Esophagus squamous epithelium (tissue), 5 donors: ENCODE results near the gene FOCAD. TPM values are rescaled to one million over a fixed set of nuclear protein-coding genes. Genes with fewer than 3 reads are reported as not detected.

Source experiments
- DNase-seq: peaks from one replicate; lab custom pipeline; 2025; lab: John Stamatoyannopoulos, UW
- H3K27ac ChIP-seq, 4 donors: fragments of 200-600 bp; sonication (generic); one replicate each; pipeline ENCODE4 v1.5.1; 2016 to 2019; ENCODE audit warnings: mild to moderate bottlenecking in 1 of 4
- H3K27me3 ChIP-seq, 4 donors: fragments of 200-600 bp; sonication (generic); 1 replicate in 3 of 4; 2 replicates in 1 of 4; pipeline versions ENCODE4 v1.5.1 to v1.6.0; 2017 to 2021; ENCODE audit warnings: antibody characterized with exemption in 1 of 4
- H3K36me3 ChIP-seq, 3 donors: fragments of 200-600 bp; sonication (generic); one replicate each; pipeline ENCODE4 v1.5.1; 2016 to 2019
- H3K4me1 ChIP-seq, 3 donors: fragments of 200-600 bp; sonication (generic); one replicate each; pipeline ENCODE4 v1.5.1; 2017 to 2019
- H3K4me3 ChIP-seq, 4 donors: fragments of 200-600 bp; sonication (generic); 1 replicate in 3 of 4; 2 replicates in 1 of 4; pipeline ENCODE4 v1.5.1; 2016 to 2019; ENCODE audit warnings: mild to moderate bottlenecking in 2 of 4, moderate library complexity in 1 of 4
- H3K9me3 ChIP-seq, 3 donors: fragments of 200-600 bp; sonication (generic); one replicate each; pipeline ENCODE4 v1.5.1; 2016 to 2019
- CTCF ChIP-seq, 6 experiments: fragments of 450-650 bp in 4 of 6; fragments of 200-600 bp in 2 of 6; sonication (generic) in 2 of 6; IDR thresholded peaks; one replicate each; pipeline ENCODE4 v1.5.1; 2016 to 2019; ENCODE audit warnings: antibody characterized with exemption in 6 of 6, mild to moderate bottlenecking in 4 of 6, moderate library complexity in 4 of 6
- POLR2A ChIP-seq, 4 donors: fragments of 450-650 bp; IDR thresholded peaks; one replicate each; pipeline ENCODE4 v1.6.1; 2017; ENCODE audit warnings: antibody characterized with exemption in 4 of 4, mild to moderate bottlenecking in 4 of 4, moderate library complexity in 3 of 4
- WGBS, 2 donors: methylation state at CpG; one replicate each; pipeline ENCODE4 v1.1.5; 2018; 5-methylcytosine and 5-hydroxymethylcytosine counted together
- intact Hi-C: fragments of 100-400 bp; cut with DNase I; formaldehyde crosslinking; loops from one replicate; pipeline ENCODE4 v1.15.0; 2022
- total RNA-seq, 4 donors: library from RNA; depleted of rRNA; stranded (reverse); fragments of >200 nt; gene quantifications; one replicate each; pipeline ENCODE4 v1.1.0, GENCODE V29; 2016
- donor health status: DM: yes; HTN: yes; CAD: no.

Gene FOCAD
- total RNA-seq, 4 donors from 2014 or later, result 20.7 to 34.9 (median 25.5) TPM

- intact Hi-C loops, result no loop called here
- Histone ChIP-seq H3K27ac (no peak overlapping the region), H3K4me1 (peaks cover 0 to 7% (median 0%) of the 10 kb centered on the region in 3 donors), H3K9me3 (no peaks in the 10 kb centered on the region), H3K36me3 (no peaks in the 10 kb centered on the region), H3K4me3 (no peak overlapping the region), H3K27me3 (no peaks in the 10 kb centered on the region)
- no peak for DNase-seq
- no peak for TF ChIP-seq POLR2A (IDR thresholded peaks at IDR 0.05)
- TF ChIP-seq CTCF (IDR thresholded peaks at IDR 0.05), result no peak
- WGBS, 2 donors, result 78 to 100% methylated on average over 1 of the region's 1 CpG
These were observed 42.0 kb upstream of the FOCAD start for GRCh38 chr9:20642045-20642444.

- H3K4me3 ChIP-seq, result no peak overlapping the region
- WGBS, 2 donors, result 36 to 56% methylated on average over 3 of the region's 3 CpGs
- H3K4me1 ChIP-seq, result peaks cover 0 to 7% (median 0%) of the 10 kb centered on the region in 3 donors
- H3K27ac ChIP-seq, result no peak overlapping the region
- no peaks in the 10 kb centered on the region for H3K9me3 ChIP-seq
- H3K27me3 ChIP-seq, result no peaks in the 10 kb centered on the region
- TF ChIP-seq POLR2A (IDR thresholded peaks at IDR 0.05) (no peak), CTCF (IDR thresholded peaks at IDR 0.05) (no peak)
- intact Hi-C loops, result no loop called here
- no peak for DNase-seq
- H3K36me3 ChIP-seq, result no peaks in the 10 kb centered on the region
These were observed 40.4 kb upstream of the FOCAD start for GRCh38 chr9:20643660-20644059.

- no peak overlapping the region for H3K4me3 ChIP-seq
- H3K27ac ChIP-seq, result no peak overlapping the region
- H3K9me3 ChIP-seq, result no peaks in the 10 kb centered on the region
- H3K27me3 ChIP-seq, result no peaks in the 10 kb centered on the region
- intact Hi-C loops, result no loop called here
- WGBS, 2 donors, result 67 to 88% methylated on average over 4 of the region's 4 CpGs
- TF ChIP-seq CTCF (IDR thresholded peaks at IDR 0.05), result no peak
- no peak for TF ChIP-seq POLR2A (IDR thresholded peaks at IDR 0.05)
- DNase-seq, result no peak
- no peaks in the 10 kb centered on the region for H3K4me1 ChIP-seq
- H3K36me3 ChIP-seq, result no peaks in the 10 kb centered on the region
These were observed 37.4 kb upstream of the FOCAD start for GRCh38 chr9:20646656-20647055.

- 29 to 36% methylated on average over 1 of the region's 1 CpG for WGBS, 2 donors
- no peaks in the 10 kb centered on the region for H3K36me3 ChIP-seq
- TF ChIP-seq CTCF (IDR thresholded peaks at IDR 0.05) (no peak), POLR2A (IDR thresholded peaks at IDR 0.05) (no peak)
These were observed 34.7 kb upstream of the FOCAD start for GRCh38 chr9:20649381-20649780.

GRCh38 chr9:20650313-20650712 lies 33.7 kb upstream of the FOCAD start:
- WGBS, 2 donors, result 94 to 95% methylated on average over 4 of the region's 4 CpGs
- Histone ChIP-seq H3K9me3 (no peaks in the 10 kb centered on the region), H3K36me3 (no peaks in the 10 kb centered on the region), H3K4me1 (no peaks in the 10 kb centered on the region), H3K27ac (no peak overlapping the region), H3K4me3 (no peak overlapping the region), H3K27me3 (no peaks in the 10 kb centered on the region)
- DNase-seq, result no peak
- intact Hi-C loops, result no loop called here
- TF ChIP-seq POLR2A (IDR thresholded peaks at IDR 0.05) (no peak), CTCF (IDR thresholded peaks at IDR 0.05) (no peak)

More at GRCh38 chr9:20649381-20649780, 34.7 kb upstream of the FOCAD start:
- intact Hi-C loops, result no loop called here
- no peak overlapping the region for H3K27ac ChIP-seq
- no peaks in the 10 kb centered on the region for H3K4me1 ChIP-seq
- no peaks in the 10 kb centered on the region for H3K27me3 ChIP-seq
- no peaks in the 10 kb centered on the region for H3K9me3 ChIP-seq
- no peak overlapping the region for H3K4me3 ChIP-seq
- DNase-seq, result no peak
